Esophagus squamous epithelium (tissue), 4 donors: ENCODE measurements around the gene DTNB.

Source experiments
- CTCF ChIP-seq, 6 experiments: fragments of 450-650 bp in 4 of 6; fragments of 200-600 bp in 2 of 6; sonication (generic) in 2 of 6; IDR thresholded peaks; one replicate each; pipeline ENCODE4 v1.5.1; 2016 to 2019; ENCODE audit warnings: antibody characterized with exemption in 6 of 6, mild to moderate bottlenecking in 4 of 6, moderate library complexity in 4 of 6
- POLR2A ChIP-seq, 4 donors: fragments of 450-650 bp; IDR thresholded peaks; one replicate each; pipeline ENCODE4 v1.6.1; 2017; ENCODE audit warnings: antibody characterized with exemption in 4 of 4, mild to moderate bottlenecking in 4 of 4, moderate library complexity in 3 of 4

- TF ChIP-seq CTCF (IDR thresholded peaks at IDR 0.05) (no peak), POLR2A (IDR thresholded peaks at IDR 0.05) (no peak)
Observed at GRCh38 chr2:25460261-25460905, 213.0 kb downstream of the DTNB start.
